ENCODE results near the gene CLCN5. TPM values are rescaled to one million over a fixed set of nuclear protein-coding genes. Genes with fewer than 3 reads are reported as not detected.

Gene CLCN5
- total and polyA plus RNA-seq, 2 donors (not counting 1 experiment from before 2014, with no cell fraction given), result 2.9 to 3.6 TPM

- Histone ChIP-seq H3K4me2 (ENCODE audit: extremely low read depth, insufficient read depth, low read length) (no peak overlapping the region), H3K4me1 (ENCODE audit: control insufficient read depth, extremely low read depth, insufficient read depth, low read length) (no peaks in the 10 kb centered on the region), H3K27me3 (ENCODE audit: control insufficient read depth, insufficient read depth, low read length) (no peaks in the 10 kb centered on the region), H3K9ac (ENCODE audit: insufficient read depth, low read length) (no peak overlapping the region), H3K27ac (ENCODE audit: insufficient read depth, low read length) (no peak overlapping the region), H3K9me3 (ENCODE audit: control insufficient read depth, insufficient read depth, low read depth, low read length) (no peaks in the 10 kb centered on the region), H3K79me2 (ENCODE audit: control insufficient read depth, insufficient read depth, low read length) (no peaks in the 10 kb centered on the region), H2AFZ (ENCODE audit: low read length) (no peak overlapping the region), H3K36me3 (ENCODE audit: control insufficient read depth, insufficient read depth, low read length) (no peaks in the 10 kb centered on the region), H4K20me1 (ENCODE audit: control insufficient read depth, extremely low read depth, insufficient read depth, low read length) (no peaks in the 10 kb centered on the region), H3K4me3 (replicated peaks in 1 of 4; ENCODE audit: control extremely low read depth in 1 of 4, insufficient read depth in 1 of 4, low read depth in 3 of 4, low read length in 4 of 4) (no peak overlapping the region)
- DNase-seq (ENCODE audit: low read depth in 2 of 2), result no peak
- TF ChIP-seq EZH2 (IDR thresholded peaks at IDR 0.05; ENCODE audit: low read length, missing control alignments) (no peak), CTCF (conservative IDR thresholded peaks at IDR 0.05 in 1 of 2, IDR thresholded peaks at IDR 0.05 in 1 of 2; ENCODE audit: low read depth in 1 of 2, low read length in 2 of 2) (no peak)
Observed at GRCh38 chrX:49978176-49978575, 55.8 kb downstream of the CLCN5 start.

GRCh38 chrX:49986058-49986457 lies 63.7 kb downstream of the CLCN5 start:
- no peak overlapping the region for H3K4me3 ChIP-seq (replicated peaks in 1 of 4; ENCODE audit: control extremely low read depth in 1 of 4, insufficient read depth in 1 of 4, low read depth in 3 of 4, low read length in 4 of 4)
- H3K9me3 ChIP-seq (ENCODE audit: control insufficient read depth, insufficient read depth, low read depth, low read length), result no peaks in the 10 kb centered on the region
- TF ChIP-seq EZH2 (IDR thresholded peaks at IDR 0.05; ENCODE audit: low read length, missing control alignments) (no peak), CTCF (conservative IDR thresholded peaks at IDR 0.05 in 1 of 2, IDR thresholded peaks at IDR 0.05 in 1 of 2; ENCODE audit: low read depth in 1 of 2, low read length in 2 of 2) (no peak)
- no peak overlapping the region for H3K9ac ChIP-seq (ENCODE audit: insufficient read depth, low read length)
- no peak for DNase-seq (ENCODE audit: low read depth in 2 of 2)
- H2AFZ ChIP-seq (ENCODE audit: low read length), result no peak overlapping the region
- H3K27me3 ChIP-seq (ENCODE audit: control insufficient read depth, insufficient read depth, low read length), result no peaks in the 10 kb centered on the region
- H3K27ac ChIP-seq (ENCODE audit: insufficient read depth, low read length), result no peak overlapping the region
- H3K4me1 ChIP-seq (ENCODE audit: control insufficient read depth, extremely low read depth, insufficient read depth, low read length), result no peaks in the 10 kb centered on the region
- H4K20me1 ChIP-seq (ENCODE audit: control insufficient read depth, extremely low read depth, insufficient read depth, low read length), result no peaks in the 10 kb centered on the region
- no peak overlapping the region for H3K4me2 ChIP-seq (ENCODE audit: extremely low read depth, insufficient read depth, low read length)
- no peaks in the 10 kb centered on the region for H3K79me2 ChIP-seq (ENCODE audit: control insufficient read depth, insufficient read depth, low read length)
- H3K36me3 ChIP-seq (ENCODE audit: control insufficient read depth, insufficient read depth, low read length), result no peaks in the 10 kb centered on the region

GRCh38 chrX:49987651-49988050 lies 65.3 kb downstream of the CLCN5 start:
- H3K9me3 ChIP-seq (ENCODE audit: control insufficient read depth, insufficient read depth, low read depth, low read length), result no peaks in the 10 kb centered on the region
- no peaks in the 10 kb centered on the region for H4K20me1 ChIP-seq (ENCODE audit: control insufficient read depth, extremely low read depth, insufficient read depth, low read length)
- no peak overlapping the region for H2AFZ ChIP-seq (ENCODE audit: low read length)
- no peaks in the 10 kb centered on the region for H3K27me3 ChIP-seq (ENCODE audit: control insufficient read depth, insufficient read depth, low read length)
- no peak for DNase-seq (ENCODE audit: low read depth in 2 of 2)
- no peak overlapping the region for H3K4me2 ChIP-seq (ENCODE audit: extremely low read depth, insufficient read depth, low read length)
- H3K79me2 ChIP-seq (ENCODE audit: control insufficient read depth, insufficient read depth, low read length), result no peaks in the 10 kb centered on the region
- no peaks in the 10 kb centered on the region for H3K36me3 ChIP-seq (ENCODE audit: control insufficient read depth, insufficient read depth, low read length)
- TF ChIP-seq EZH2 (IDR thresholded peaks at IDR 0.05; ENCODE audit: low read length, missing control alignments), result no peak
- TF ChIP-seq CTCF (conservative IDR thresholded peaks at IDR 0.05 in 1 of 2, IDR thresholded peaks at IDR 0.05 in 1 of 2; ENCODE audit: low read depth in 1 of 2, low read length in 2 of 2), result no peak
- no peak overlapping the region for H3K4me3 ChIP-seq (replicated peaks in 1 of 4; ENCODE audit: control extremely low read depth in 1 of 4, insufficient read depth in 1 of 4, low read depth in 3 of 4, low read length in 4 of 4)
- no peak overlapping the region for H3K9ac ChIP-seq (ENCODE audit: insufficient read depth, low read length)
- H3K27ac ChIP-seq (ENCODE audit: insufficient read depth, low read length), result no peak overlapping the region
- no peaks in the 10 kb centered on the region for H3K4me1 ChIP-seq (ENCODE audit: control insufficient read depth, extremely low read depth, insufficient read depth, low read length)

All from fibroblast of lung (primary cell).